ENCODE measurements around the gene TAS2R39.

The TAS2R39 gene

GRCh38 chr7:143216686-143217085, 33.5 kb downstream of the TAS2R39 start:
- no peak for DNase-seq

DNA sequence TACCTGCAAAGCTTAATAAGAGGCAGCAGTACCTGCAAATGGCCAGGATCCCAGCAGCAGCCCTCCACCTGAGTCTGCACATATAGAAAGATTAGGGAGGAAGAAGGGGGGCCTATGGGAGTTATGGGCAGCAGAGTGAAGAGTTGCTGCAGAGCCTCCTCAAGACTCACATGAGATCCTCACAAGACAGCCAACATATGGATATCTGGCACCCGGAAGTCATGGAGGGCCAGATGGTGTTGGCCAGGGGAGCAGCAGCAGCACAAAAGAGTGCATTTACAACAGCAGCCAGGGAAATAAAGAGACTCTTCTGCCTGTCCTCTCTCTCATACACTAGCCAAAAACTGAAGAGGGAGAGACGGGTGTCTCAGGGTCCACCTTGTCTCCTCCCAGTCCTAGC, 34.6 kb downstream of the TAS2R39 start:
- DNase-seq: no peak

DNA sequence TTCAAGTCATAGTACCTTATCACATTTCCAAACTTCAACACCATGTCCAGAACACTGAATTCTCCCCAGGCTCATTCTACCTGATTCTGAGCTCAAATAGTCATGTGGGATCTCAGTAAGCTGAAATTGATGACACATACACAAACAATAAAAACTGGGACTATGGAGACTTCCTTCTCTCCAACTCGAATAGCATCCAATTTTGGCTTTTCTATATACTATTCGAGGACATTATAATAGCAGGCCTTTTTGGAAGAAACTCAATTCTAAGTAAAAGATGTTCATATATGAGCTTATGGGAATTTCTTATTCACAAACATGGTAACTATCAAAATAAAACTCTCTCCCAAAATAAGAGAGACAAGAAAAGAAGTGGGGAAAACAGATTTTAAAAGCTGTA, 38.1 kb downstream of the TAS2R39 start:
- DNase-seq: no peak

DNA sequence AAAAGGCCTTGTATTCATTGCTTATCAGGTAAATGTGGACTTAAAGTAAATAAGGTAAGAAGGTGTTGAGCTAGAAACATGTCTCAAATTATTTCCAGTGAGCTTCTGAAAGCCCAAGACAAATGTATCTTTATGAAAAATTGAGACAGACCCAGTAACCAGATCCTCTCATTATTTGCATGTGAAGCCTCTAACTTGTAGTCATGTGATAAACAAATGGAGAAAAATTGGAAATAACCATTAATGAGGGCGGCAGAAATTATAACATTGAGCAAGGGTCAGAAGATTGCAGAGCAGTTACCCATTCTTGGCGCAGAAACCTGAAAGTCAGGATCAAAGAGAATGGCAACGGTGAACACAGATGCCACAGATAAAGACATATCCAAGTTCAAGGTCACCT, 38.5 kb downstream of the TAS2R39 start, which contains the start of gene TAS2R40:
Gene TAS2R40 (plus strand): TSS at position 301 of the 400 bp plus-strand sequence. CDS start 42 bp downstream, at position 343.
- DNase-seq: no peak

DNA sequence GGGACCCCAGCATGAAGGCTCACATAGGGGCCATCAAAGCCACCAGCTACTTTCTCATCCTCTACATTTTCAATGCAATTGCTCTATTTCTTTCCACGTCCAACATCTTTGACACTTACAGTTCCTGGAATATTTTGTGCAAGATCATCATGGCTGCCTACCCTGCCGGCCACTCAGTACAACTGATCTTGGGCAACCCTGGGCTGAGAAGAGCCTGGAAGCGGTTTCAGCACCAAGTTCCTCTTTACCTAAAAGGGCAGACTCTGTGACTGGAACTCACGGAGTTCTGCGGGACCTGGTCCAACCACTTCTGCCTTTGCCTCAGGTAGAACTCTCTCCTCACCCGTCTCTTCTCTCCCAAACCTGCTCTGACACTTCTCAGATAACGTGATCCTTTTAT, 39.6 kb downstream of the TAS2R39 start:
- DNase-seq: no peak

DNA sequence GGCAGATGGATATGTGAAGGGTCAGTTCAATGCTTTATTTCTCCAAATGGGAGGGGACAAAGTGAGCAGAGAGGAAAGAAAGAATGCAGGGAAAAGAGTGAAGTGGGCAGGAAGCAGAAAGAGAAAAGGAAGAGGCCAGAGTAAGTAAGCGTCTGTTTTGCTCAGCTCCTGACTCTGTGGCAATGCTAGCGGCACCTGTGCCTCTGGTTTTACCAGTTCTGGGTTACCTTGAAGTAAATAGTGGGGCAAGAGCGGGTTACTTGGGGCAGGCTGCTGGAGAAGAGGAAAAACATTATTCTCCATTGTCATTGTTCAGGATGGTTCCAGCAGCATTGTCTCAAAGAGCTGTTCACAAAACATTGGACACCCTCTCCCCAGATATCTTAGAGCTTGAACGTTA, 40.6 kb downstream of the TAS2R39 start:
- DNase-seq: no peak

- DNase-seq: no peak
These were observed 41.8 kb downstream of the TAS2R39 start for GRCh38 chr7:143225047-143225446.

DNA sequence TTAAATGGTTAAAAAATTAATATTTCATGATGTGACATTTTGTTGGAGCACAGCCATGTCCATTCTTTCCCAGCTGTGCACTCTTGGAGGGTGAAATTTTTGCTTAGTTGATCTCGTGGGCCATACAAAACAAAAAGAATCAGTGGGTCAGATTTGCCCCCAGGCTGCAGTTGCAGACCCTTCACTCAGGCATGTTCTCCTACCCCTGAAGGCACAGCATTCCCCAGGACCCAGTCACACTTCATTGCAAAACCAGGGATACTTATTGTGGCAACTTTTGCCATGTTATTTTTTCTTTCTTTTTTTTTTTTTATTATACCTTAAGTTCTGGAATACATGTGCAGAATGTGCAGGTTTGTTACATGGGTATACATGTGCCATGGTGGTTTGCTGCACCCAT, 44.6 kb downstream of the TAS2R39 start:
- no peak for DNase-seq

- no peak for DNase-seq
These were observed 46.0 kb downstream of the TAS2R39 start for GRCh38 chr7:143229054-143229790.

- DNase-seq: no peak
These were observed 47.6 kb downstream of the TAS2R39 start for GRCh38 chr7:143230602-143231457.

Measured in NCI-H774 (cell line).